ENCODE results near the gene CACNB4. TPM values are rescaled to one million over a fixed set of nuclear protein-coding genes. Genes with fewer than 3 reads are reported as not detected.

CACNB4 gene
- total RNA-seq, 1 donor from 2014 or later: 5.1 TPM

GRCh38 chr2:151989378-151989777 lies 109.5 kb downstream of the CACNB4 start:
- H3K27me3 Mint-ChIP-seq (ENCODE audit: unreplicated experiment): peaks cover 3% of the 10 kb centered on the region

GRCh38 chr2:151987484-151987883 lies 111.4 kb downstream of the CACNB4 start:
- no peaks in the 10 kb centered on the region for H3K36me3 Mint-ChIP-seq (ENCODE audit: unreplicated experiment)
- H3K9me3 Mint-ChIP-seq (ENCODE audit: unreplicated experiment): no peaks in the 10 kb centered on the region
- no peak for DNase-seq
- no peak overlapping the region for H3K4me3 Mint-ChIP-seq (ENCODE audit: unreplicated experiment)
- H3K4me1 Mint-ChIP-seq (ENCODE audit: low read depth, unreplicated experiment): no peaks in the 10 kb centered on the region
- no peak for TF ChIP-seq CTCF (IDR thresholded peaks at IDR 0.05; ENCODE audit: partially characterized antibody, unreplicated experiment)
- no peak overlapping the region for H3K27ac Mint-ChIP-seq (ENCODE audit: unreplicated experiment)
- H3K27me3 Mint-ChIP-seq (ENCODE audit: unreplicated experiment): peaks cover 3% of the 10 kb centered on the region

More at GRCh38 chr2:151989378-151989777, 109.5 kb downstream of the CACNB4 start:
- TF ChIP-seq CTCF (IDR thresholded peaks at IDR 0.05; ENCODE audit: partially characterized antibody, unreplicated experiment): no peak
- Mint-ChIP-seq H3K4me3 (ENCODE audit: unreplicated experiment) (no peak overlapping the region), H3K36me3 (ENCODE audit: unreplicated experiment) (no peaks in the 10 kb centered on the region), H3K27ac (ENCODE audit: unreplicated experiment) (no peak overlapping the region), H3K4me1 (ENCODE audit: low read depth, unreplicated experiment) (no peaks in the 10 kb centered on the region), H3K9me3 (ENCODE audit: unreplicated experiment) (peaks cover 3% of the 10 kb centered on the region)
- DNase-seq: no peak

- DNase-seq: no peak
- no peak for TF ChIP-seq CTCF (IDR thresholded peaks at IDR 0.05; ENCODE audit: partially characterized antibody, unreplicated experiment)
- Mint-ChIP-seq H3K27ac (ENCODE audit: unreplicated experiment) (no peak overlapping the region), H3K4me3 (ENCODE audit: unreplicated experiment) (no peak overlapping the region), H3K9me3 (ENCODE audit: unreplicated experiment) (no peaks in the 10 kb centered on the region), H3K36me3 (ENCODE audit: unreplicated experiment) (no peaks in the 10 kb centered on the region), H3K4me1 (ENCODE audit: low read depth, unreplicated experiment) (no peaks in the 10 kb centered on the region), H3K27me3 (ENCODE audit: unreplicated experiment) (no peaks in the 10 kb centered on the region)
These were observed 114.3 kb downstream of the CACNB4 start for GRCh38 chr2:151984424-151985083.

GRCh38 chr2:151983221-151983620 lies 115.6 kb downstream of the CACNB4 start:
- Mint-ChIP-seq H3K9me3 (ENCODE audit: unreplicated experiment) (no peaks in the 10 kb centered on the region), H3K36me3 (ENCODE audit: unreplicated experiment) (no peaks in the 10 kb centered on the region), H3K27me3 (ENCODE audit: unreplicated experiment) (no peaks in the 10 kb centered on the region), H3K4me1 (ENCODE audit: low read depth, unreplicated experiment) (no peaks in the 10 kb centered on the region), H3K27ac (ENCODE audit: unreplicated experiment) (no peak overlapping the region), H3K4me3 (ENCODE audit: unreplicated experiment) (no peak overlapping the region)
- DNase-seq: no peak
- TF ChIP-seq CTCF (IDR thresholded peaks at IDR 0.05; ENCODE audit: partially characterized antibody, unreplicated experiment): no peak

- H3K4me1 Mint-ChIP-seq (ENCODE audit: low read depth, unreplicated experiment): no peaks in the 10 kb centered on the region
- no peaks in the 10 kb centered on the region for H3K36me3 Mint-ChIP-seq (ENCODE audit: unreplicated experiment)
- no peak overlapping the region for H3K4me3 Mint-ChIP-seq (ENCODE audit: unreplicated experiment)
- H3K27ac Mint-ChIP-seq (ENCODE audit: unreplicated experiment): no peak overlapping the region
- no peaks in the 10 kb centered on the region for H3K9me3 Mint-ChIP-seq (ENCODE audit: unreplicated experiment)
- no peak for DNase-seq
- no peaks in the 10 kb centered on the region for H3K27me3 Mint-ChIP-seq (ENCODE audit: unreplicated experiment)
- no peak for TF ChIP-seq CTCF (IDR thresholded peaks at IDR 0.05; ENCODE audit: partially characterized antibody, unreplicated experiment)
These were observed 117.0 kb downstream of the CACNB4 start for GRCh38 chr2:151981886-151982285.
